ENCODE results near the gene MAP3K6. TPM values are rescaled to one million over a fixed set of nuclear protein-coding genes. Genes with fewer than 3 reads are reported as not detected.

MAP3K6 gene
- total and polyA plus RNA-seq, 2 donors: 5.3 to 45.0 TPM

DNA sequence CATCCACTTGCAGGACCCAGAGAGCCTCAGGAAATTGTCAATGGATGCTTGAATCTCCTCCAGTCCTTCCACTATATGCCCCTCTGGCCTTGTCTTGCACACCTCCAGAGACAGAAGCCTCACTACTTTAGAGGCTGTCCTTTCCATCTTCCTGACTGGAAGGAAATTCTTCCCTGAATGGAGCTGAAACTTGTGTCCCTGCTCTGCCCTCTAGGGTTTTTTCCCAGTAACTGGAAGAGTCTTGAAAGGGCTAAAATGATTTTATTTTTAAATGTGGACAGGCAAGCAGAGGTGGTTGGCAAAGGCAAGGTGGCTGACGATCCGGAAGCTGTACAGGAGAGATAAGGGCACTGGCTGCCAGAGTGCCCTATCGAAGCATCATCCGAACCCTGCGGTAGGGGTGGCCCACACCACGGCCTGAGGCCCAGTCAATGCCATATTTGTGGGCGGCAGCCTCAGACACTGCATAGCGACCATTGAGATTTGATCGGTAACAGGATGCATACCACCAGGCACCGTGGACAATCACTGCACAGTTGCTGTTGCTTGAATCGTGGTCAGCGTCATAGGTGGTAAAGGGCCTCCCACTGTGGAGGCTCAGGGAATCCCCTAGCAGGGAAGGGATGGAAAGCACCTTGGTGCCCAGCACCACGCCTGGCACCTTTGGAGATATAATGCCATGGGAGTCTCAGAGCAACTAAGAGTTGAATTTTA is 2.3 kb upstream of the MAP3K6 start:
- no peak overlapping the region for H3K27ac ChIP-seq (ENCODE audit: low read depth in 1 of 2, low read length in 1 of 2)
- H3K4me3 ChIP-seq (ENCODE audit: low read length in 2 of 2): no peak overlapping the region
- peaks cover 0 to 32% of the 10 kb centered on the region in 2 donors for H3K27me3 ChIP-seq (ENCODE audit: control insufficient read depth in 2 of 2, insufficient read depth in 1 of 2, low read length in 1 of 2)
- no peak for DNase-seq (ENCODE audit: low read depth in 6 of 9, low spot score in 9 of 9)
- H3K36me3 ChIP-seq (ENCODE audit: control insufficient read depth in 2 of 2, insufficient read depth in 2 of 2, low read length in 1 of 2): no peaks in the 10 kb centered on the region
- 45% methylated on average over 13 of the region's 13 CpGs for WGBS
- peaks cover 0 to 7% of the 10 kb centered on the region in 2 donors for H3K9me3 ChIP-seq (ENCODE audit: control insufficient read depth in 2 of 2, insufficient read depth in 1 of 2, low read length in 1 of 2)
- peaks cover 10 to 41% of the 10 kb centered on the region in 2 donors for H3K4me1 ChIP-seq (ENCODE audit: control insufficient read depth in 2 of 2, insufficient read depth in 2 of 2, low read length in 2 of 2)

DNA sequence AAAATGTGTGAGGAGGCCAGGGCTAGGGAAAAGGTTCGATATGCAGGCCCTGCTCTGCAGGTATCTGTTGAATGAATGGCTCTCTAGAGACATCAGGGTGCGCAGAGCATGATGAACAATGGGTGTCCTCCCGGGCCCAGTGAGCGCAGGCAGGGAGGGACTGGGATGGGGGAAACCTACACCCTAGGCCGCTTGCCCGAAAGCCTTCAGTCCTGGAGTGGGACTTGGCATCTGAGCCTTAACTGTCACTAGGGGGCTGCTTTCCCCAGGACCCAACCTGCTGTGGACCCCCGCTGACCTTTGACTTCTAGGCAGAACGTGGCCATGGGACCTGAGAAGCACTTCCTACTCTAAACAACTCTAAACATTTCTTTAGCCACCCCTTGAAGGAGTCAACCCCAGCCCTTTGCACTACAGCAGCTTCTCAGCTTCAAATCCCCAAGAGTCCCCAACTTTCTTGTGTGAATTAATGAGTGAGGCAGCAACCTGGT is 444 bp upstream of the MAP3K6 start:
- no peak for DNase-seq (ENCODE audit: low read depth in 6 of 9, low spot score in 9 of 9)
- 76% methylated on average over 8 of the region's 8 CpGs for WGBS
- H3K27me3 ChIP-seq (ENCODE audit: control insufficient read depth in 2 of 2, insufficient read depth in 1 of 2, low read length in 1 of 2): peaks cover 0 to 32% of the 10 kb centered on the region in 2 donors

DNA sequence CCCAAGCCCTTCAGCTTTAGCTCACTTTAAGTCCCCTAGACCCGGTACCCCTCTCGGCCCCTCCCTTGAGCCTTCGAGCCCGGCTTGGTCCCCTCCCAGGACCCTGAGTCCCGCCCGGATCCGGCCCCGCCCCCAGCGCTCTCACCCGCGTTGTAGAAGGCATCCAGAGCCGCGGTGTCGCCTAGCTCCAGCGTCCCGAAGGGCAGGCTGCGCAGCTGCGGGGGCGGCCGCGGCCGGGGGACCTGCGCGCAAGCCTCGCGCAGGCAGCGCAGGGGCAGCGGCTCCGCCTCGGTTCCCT is 699 bp downstream of the MAP3K6 start:
- peak in 3 of 9 donors; percentile 50 to 69 (median 54) for DNase-seq (ENCODE audit: low read depth in 6 of 9, low spot score in 9 of 9)
- Histone ChIP-seq H3K36me3 (ENCODE audit: control insufficient read depth in 2 of 2, insufficient read depth in 2 of 2, low read length in 1 of 2) (no peaks in the 10 kb centered on the region), H3K27ac (ENCODE audit: low read depth in 1 of 2, low read length in 1 of 2) (peak overlapping the region; percentile 62 to 82), H3K4me1 (ENCODE audit: control insufficient read depth in 2 of 2, insufficient read depth in 2 of 2, low read length in 2 of 2) (peaks cover 10 to 43% of the 10 kb centered on the region in 2 donors), H3K4me3 (ENCODE audit: low read length in 2 of 2) (peak overlapping the region; percentile 46 to 57), H3K27me3 (ENCODE audit: control insufficient read depth in 2 of 2, insufficient read depth in 1 of 2, low read length in 1 of 2) (peaks cover 0 to 42% of the 10 kb centered on the region in 2 donors), H3K9me3 (ENCODE audit: control insufficient read depth in 2 of 2, insufficient read depth in 1 of 2, low read length in 1 of 2) (peaks cover 0 to 7% of the 10 kb centered on the region in 2 donors)
- WGBS: under 1% methylated on average over 30 of the region's 30 CpGs

More for the DNA sequence above, 444 bp upstream of the MAP3K6 start:
- Histone ChIP-seq H3K4me1 (ENCODE audit: control insufficient read depth in 2 of 2, insufficient read depth in 2 of 2, low read length in 2 of 2) (peaks cover 10 to 41% of the 10 kb centered on the region in 2 donors), H3K9me3 (ENCODE audit: control insufficient read depth in 2 of 2, insufficient read depth in 1 of 2, low read length in 1 of 2) (peaks cover 0 to 7% of the 10 kb centered on the region in 2 donors), H3K36me3 (ENCODE audit: control insufficient read depth in 2 of 2, insufficient read depth in 2 of 2, low read length in 1 of 2) (no peaks in the 10 kb centered on the region), H3K27ac (ENCODE audit: low read depth in 1 of 2, low read length in 1 of 2) (peak overlapping the region in 1 of 2 donors; percentile 50), H3K4me3 (ENCODE audit: low read length in 2 of 2) (peak overlapping the region; percentile 40 to 57)

DNA sequence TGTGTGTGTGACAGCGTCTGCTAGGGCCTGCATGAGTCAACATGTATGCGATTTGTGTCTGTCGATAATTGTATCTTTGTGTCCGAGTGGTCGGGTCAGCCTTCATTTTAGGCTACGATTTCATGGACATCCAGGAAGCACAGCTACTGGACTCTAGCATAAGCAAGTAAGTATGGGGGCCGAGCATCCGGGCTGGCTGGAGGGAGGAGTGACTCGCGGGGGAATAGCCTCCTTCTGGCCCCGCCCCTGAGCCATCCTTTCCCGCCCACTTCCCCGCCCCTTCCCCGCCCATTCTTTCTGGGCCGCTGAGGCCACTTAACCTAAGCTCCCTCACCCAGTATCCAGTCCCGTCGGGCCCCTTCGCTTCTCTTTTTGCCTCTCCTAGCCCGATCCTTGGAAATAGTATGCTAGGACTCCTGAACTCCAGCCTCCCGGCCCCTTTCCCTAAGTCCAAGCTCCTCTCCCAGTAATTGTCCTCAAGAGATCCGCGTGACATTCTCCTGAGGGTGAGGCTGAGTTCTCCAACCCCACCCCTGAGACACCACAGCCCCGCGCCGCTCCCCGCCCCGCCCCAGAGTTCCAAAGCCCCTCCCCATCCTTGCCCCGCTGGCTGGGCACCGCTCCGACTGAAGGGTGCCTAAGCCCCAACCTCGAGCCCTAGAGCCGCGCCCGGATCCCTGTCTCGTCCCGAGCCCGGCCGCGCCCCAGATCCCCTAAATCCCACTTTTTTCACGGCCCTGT is 1.2 kb downstream of the MAP3K6 start:
- peak in 5 of 9 donors; percentile 64 to 82 (median 70) for DNase-seq (ENCODE audit: low read depth in 6 of 9, low spot score in 9 of 9)
- Histone ChIP-seq H3K27me3 (ENCODE audit: control insufficient read depth in 2 of 2, insufficient read depth in 1 of 2, low read length in 1 of 2) (peaks cover 0 to 47% of the 10 kb centered on the region in 2 donors), H3K4me1 (ENCODE audit: control insufficient read depth in 2 of 2, insufficient read depth in 2 of 2, low read length in 2 of 2) (peaks cover 10 to 48% of the 10 kb centered on the region in 2 donors), H3K36me3 (ENCODE audit: control insufficient read depth in 2 of 2, insufficient read depth in 2 of 2, low read length in 1 of 2) (no peaks in the 10 kb centered on the region), H3K27ac (ENCODE audit: low read depth in 1 of 2, low read length in 1 of 2) (peak overlapping the region; percentile 62 to 82), H3K9me3 (ENCODE audit: control insufficient read depth in 2 of 2, insufficient read depth in 1 of 2, low read length in 1 of 2) (peaks cover 0 to 7% of the 10 kb centered on the region in 2 donors), H3K4me3 (ENCODE audit: low read length in 2 of 2) (peak overlapping the region; percentile 46 to 57)
- 7% methylated on average over 40 of the region's 40 CpGs for WGBS

DNA sequence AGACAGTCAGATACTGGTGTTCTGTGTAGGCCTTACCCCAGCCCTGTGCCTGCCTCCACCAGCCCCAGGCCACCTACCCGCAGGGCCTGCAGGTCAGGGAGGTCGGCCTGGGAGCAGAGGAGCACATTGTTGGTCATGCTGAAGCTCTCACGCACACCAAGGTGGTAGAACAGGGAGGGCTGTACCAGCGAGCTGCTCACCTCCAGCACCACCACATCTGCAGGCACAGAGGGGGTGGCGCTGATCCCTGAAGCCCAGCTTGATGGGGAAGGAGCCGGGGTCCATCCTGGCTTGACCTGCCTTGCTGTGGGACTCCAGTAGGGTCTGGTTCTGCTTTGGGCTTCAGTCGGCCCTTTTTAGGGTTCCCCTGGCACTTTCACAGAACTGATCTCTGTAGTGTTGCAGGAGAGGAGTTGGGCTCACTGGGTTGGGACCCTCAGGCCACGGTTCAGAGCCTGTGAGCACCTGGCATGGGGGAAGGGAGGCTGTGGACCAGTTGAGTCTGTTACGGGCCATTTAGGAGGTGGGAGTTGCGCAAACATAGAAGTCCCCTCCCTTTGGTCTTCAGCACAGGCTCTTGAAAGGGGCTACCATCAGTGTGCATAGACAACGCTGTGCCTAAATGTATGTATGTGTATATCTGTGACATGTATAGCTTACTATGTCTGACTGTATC is 1.9 kb downstream of the MAP3K6 start:
- 86% methylated on average over 11 of the region's 11 CpGs for WGBS
- Histone ChIP-seq H3K27ac (ENCODE audit: low read depth in 1 of 2, low read length in 1 of 2) (peak overlapping the region in 1 of 2 donors; percentile 2), H3K9me3 (ENCODE audit: control insufficient read depth in 2 of 2, insufficient read depth in 1 of 2, low read length in 1 of 2) (peaks cover 0 to 10% of the 10 kb centered on the region in 2 donors), H3K4me1 (ENCODE audit: control insufficient read depth in 2 of 2, insufficient read depth in 2 of 2, low read length in 2 of 2) (peaks cover 12 to 55% of the 10 kb centered on the region in 2 donors), H3K4me3 (ENCODE audit: low read length in 2 of 2) (no peak overlapping the region), H3K36me3 (ENCODE audit: control insufficient read depth in 2 of 2, insufficient read depth in 2 of 2, low read length in 1 of 2) (no peaks in the 10 kb centered on the region), H3K27me3 (ENCODE audit: control insufficient read depth in 2 of 2, insufficient read depth in 1 of 2, low read length in 1 of 2) (peaks cover 0 to 52% of the 10 kb centered on the region in 2 donors)
- no peak for DNase-seq (ENCODE audit: low read depth in 6 of 9, low spot score in 9 of 9)

DNA sequence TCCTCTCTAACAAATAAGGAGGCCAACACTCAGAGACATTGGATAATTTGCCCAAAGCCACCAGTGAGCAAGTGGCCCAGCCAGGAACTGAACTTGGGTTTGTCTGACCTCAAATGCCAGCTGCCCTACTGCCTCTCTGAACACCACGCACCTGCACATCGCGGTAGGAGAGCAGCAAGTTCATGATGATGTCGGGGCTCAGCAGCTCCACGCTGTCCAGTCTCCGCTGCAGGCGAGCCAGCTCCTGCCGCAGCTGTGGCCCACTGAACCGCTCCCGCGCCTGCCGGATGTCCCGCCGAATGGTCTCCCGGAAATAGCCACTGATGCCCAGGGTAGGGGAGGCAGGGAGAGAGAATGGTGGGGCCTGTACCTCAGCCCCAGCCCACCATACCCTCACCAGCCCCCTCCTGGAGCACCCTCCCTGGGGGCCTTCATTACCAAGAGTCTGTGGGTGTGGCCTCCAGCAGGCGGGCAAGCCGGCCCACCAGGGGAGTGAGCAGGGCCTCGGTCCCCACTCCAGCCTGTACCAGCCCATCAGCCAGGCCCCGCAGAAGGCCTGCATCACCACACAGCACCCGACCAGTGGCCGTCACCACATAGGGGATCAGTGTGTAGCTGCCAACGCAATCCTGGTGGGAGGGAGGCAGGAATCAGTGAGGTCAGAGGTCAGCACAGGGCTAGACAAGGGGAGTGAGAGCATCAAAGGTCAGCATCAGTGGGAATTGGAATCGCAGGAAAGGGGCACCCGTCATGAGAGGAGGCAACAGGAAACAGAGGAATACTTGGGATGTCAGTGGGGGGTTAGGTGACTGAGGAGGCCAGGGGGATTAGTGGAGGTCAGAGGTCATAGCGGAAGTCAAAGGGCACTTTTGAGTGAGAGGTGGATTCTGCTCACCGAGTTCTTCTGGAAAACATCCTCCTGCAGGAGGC is 2.7 kb downstream of the MAP3K6 start:
- Histone ChIP-seq H3K9me3 (ENCODE audit: control insufficient read depth in 2 of 2, insufficient read depth in 1 of 2, low read length in 1 of 2) (peaks cover 0 to 10% of the 10 kb centered on the region in 2 donors), H3K36me3 (ENCODE audit: control insufficient read depth in 2 of 2, insufficient read depth in 2 of 2, low read length in 1 of 2) (no peaks in the 10 kb centered on the region), H3K4me1 (ENCODE audit: control insufficient read depth in 2 of 2, insufficient read depth in 2 of 2, low read length in 2 of 2) (peaks cover 12 to 54% of the 10 kb centered on the region in 2 donors), H3K27ac (ENCODE audit: low read depth in 1 of 2, low read length in 1 of 2) (no peak overlapping the region), H3K27me3 (ENCODE audit: control insufficient read depth in 2 of 2, insufficient read depth in 1 of 2, low read length in 1 of 2) (peaks cover 2 to 56% of the 10 kb centered on the region in 2 donors), H3K4me3 (ENCODE audit: low read length in 2 of 2) (no peak overlapping the region)
- WGBS: 96% methylated on average over 26 of the region's 26 CpGs
- DNase-seq (ENCODE audit: low read depth in 6 of 9, low spot score in 9 of 9): no peak

DNA sequence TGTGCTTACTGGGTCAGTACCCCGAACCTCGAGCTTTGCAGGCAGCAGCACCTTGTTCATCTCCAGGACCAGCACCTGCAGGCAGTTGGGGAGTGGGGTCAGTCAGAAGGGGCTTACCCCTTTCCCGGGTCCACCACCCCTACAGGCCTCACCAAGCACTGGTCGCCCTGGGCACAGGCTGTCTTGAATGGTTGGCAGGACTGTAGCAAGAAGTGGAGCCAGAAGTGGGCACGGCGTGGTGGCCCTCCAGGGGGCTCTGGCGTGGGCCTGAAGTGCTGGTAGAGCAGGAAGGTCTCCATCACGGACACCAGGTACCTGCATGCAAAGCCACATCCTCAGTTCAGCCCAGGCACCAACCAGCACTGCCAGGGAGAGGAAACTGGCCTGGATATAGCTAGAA is 5.2 kb downstream of the MAP3K6 start:
- no peak overlapping the region for H3K27ac ChIP-seq (ENCODE audit: low read depth in 1 of 2, low read length in 1 of 2)
- H3K27me3 ChIP-seq (ENCODE audit: control insufficient read depth in 2 of 2, insufficient read depth in 1 of 2, low read length in 1 of 2): peaks cover 2 to 62% of the 10 kb centered on the region in 2 donors
- peaks cover 15 to 56% of the 10 kb centered on the region in 2 donors for H3K4me1 ChIP-seq (ENCODE audit: control insufficient read depth in 2 of 2, insufficient read depth in 2 of 2, low read length in 2 of 2)
- H3K9me3 ChIP-seq (ENCODE audit: control insufficient read depth in 2 of 2, insufficient read depth in 1 of 2, low read length in 1 of 2): peaks cover 0 to 6% of the 10 kb centered on the region in 2 donors
- DNase-seq (ENCODE audit: low read depth in 6 of 9, low spot score in 9 of 9): no peak
- WGBS: 97% methylated on average over 8 of the region's 8 CpGs
- H3K4me3 ChIP-seq (ENCODE audit: low read length in 2 of 2): no peak overlapping the region
- no peaks in the 10 kb centered on the region for H3K36me3 ChIP-seq (ENCODE audit: control insufficient read depth in 2 of 2, insufficient read depth in 2 of 2, low read length in 1 of 2)

DNA sequence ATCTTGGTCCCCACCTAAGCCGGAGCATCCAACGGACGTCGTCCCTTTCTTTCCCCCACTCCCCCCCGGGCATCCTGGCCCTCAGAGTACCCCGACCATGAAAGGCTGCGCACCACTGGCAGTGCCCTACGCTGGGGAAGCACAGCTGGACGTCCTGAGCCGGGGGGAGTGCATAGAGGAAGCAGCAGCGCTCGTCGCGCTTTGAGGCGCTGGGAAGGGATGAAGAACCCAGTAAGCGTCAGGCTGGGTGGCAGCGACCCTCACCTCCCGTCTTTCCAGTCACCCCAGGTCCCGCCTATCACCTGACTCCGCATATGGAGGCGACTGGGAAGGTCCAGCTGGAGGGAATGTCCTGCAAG is 5.7 kb downstream of the MAP3K6 start:
- Histone ChIP-seq H3K27me3 (ENCODE audit: control insufficient read depth in 2 of 2, insufficient read depth in 1 of 2, low read length in 1 of 2) (peaks cover 2 to 58% of the 10 kb centered on the region in 2 donors), H3K36me3 (ENCODE audit: control insufficient read depth in 2 of 2, insufficient read depth in 2 of 2, low read length in 1 of 2) (no peaks in the 10 kb centered on the region), H3K9me3 (ENCODE audit: control insufficient read depth in 2 of 2, insufficient read depth in 1 of 2, low read length in 1 of 2) (peaks cover 0 to 6% of the 10 kb centered on the region in 2 donors), H3K27ac (ENCODE audit: low read depth in 1 of 2, low read length in 1 of 2) (no peak overlapping the region), H3K4me3 (ENCODE audit: low read length in 2 of 2) (peak overlapping the region in 1 of 2 donors; percentile 33), H3K4me1 (ENCODE audit: control insufficient read depth in 2 of 2, insufficient read depth in 2 of 2, low read length in 2 of 2) (peaks cover 12 to 59% of the 10 kb centered on the region in 2 donors)
- no peak for DNase-seq (ENCODE audit: low read depth in 6 of 9, low spot score in 9 of 9)
- WGBS: 85% methylated on average over 21 of the region's 21 CpGs
